ENCODE results near the gene SPRY1.
A peak's percentile ranks its signal among the peaks of the same experiment; 100 is the strongest.

Gene SPRY1

DNA sequence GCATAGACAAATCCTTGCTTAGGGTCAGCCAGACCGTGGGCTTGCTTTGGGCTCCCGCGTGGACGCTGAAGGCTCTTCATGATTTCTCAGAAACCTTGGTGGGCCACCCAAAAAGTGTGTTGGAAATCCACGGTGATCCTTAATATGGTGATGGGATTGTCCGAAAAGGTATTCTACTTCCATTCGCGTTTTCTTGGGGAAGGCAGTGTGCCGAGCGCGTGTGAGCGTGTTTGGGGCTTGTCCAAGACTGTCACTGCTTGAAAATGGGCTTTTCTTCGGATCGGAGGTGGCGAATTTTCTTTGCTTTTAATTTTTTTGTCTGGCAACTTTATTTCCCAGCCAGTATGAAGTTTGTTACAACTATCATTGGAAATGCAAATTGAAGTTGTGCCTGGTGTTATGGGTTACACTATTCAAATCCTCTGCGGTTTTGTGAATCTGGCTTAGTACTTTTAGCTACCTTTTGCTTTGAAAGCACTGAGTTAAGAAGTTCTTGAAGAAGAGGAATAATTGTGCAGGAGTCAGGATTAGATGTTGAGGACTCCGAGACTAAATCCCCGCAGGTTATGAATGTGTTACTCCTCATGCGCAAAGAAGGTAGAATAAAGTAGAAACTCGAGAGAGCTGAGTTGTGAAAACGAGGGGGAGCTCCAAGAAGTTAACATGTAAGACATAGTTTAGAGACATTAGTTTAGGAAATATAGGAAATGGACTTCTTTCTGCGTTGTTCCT, 3.2 kb downstream of the SPRY1 start:
- no peak for DNase-seq (ENCODE audit: low read depth in 1 of 2, low spot score in 1 of 2)
- Histone ChIP-seq H3K4me3 (replicated peaks; ENCODE audit: insufficient read depth, low read length) (peak overlapping the region; percentile 88), H3K27me3 (ENCODE audit: insufficient read depth, poor library complexity, severe bottlenecking) (no peaks in the 10 kb centered on the region), H3K27ac (replicated peaks) (peak overlapping the region; percentile 91)
- no peak for TF ChIP-seq GABPA (IDR thresholded peaks at IDR 0.05; ENCODE audit: low read depth)
- no peak for TF ChIP-seq CTCF (IDR thresholded peaks at IDR 0.05; ENCODE audit: insufficient read depth, low read length)

DNA sequence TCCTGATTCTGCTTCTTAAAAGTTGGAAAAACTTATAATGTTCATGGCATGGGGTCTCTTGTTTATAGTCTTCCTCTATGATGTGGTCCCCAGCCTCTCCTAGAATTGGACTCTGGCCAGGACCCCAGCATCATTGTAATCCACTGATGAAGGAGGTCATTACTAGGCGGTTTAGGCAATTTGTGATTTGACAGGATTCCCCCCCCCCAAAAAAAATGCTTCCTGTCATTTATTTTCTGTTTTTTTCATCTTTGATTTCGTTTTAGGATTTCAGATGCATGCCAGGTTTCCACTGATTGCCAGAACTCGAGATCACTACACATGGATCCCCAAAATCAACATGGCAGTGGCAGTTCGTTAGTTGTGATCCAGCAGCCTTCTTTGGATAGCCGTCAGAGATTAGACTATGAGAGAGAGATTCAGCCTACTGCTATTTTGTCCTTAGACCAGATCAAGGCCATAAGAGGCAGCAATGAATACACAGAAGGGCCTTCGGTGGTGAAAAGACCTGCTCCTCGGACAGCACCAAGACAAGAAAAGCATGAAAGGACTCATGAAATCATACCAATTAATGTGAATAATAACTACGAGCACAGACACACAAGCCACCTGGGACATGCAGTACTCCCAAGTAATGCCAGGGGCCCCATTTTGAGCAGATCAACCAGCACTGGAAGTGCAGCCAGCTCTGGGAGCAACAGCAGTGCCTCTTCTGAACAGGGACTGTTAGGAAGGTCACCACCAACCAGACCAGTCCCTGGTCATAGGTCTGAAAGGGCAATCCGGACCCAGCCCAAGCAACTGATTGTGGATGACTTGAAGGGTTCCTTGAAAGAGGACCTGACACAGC, 4.9 kb downstream of the SPRY1 start:
- DNase-seq (ENCODE audit: low read depth in 1 of 2, low spot score in 1 of 2), result no peak
- no peak overlapping the region for H3K27ac ChIP-seq (replicated peaks)
- TF ChIP-seq, protein P1, sequence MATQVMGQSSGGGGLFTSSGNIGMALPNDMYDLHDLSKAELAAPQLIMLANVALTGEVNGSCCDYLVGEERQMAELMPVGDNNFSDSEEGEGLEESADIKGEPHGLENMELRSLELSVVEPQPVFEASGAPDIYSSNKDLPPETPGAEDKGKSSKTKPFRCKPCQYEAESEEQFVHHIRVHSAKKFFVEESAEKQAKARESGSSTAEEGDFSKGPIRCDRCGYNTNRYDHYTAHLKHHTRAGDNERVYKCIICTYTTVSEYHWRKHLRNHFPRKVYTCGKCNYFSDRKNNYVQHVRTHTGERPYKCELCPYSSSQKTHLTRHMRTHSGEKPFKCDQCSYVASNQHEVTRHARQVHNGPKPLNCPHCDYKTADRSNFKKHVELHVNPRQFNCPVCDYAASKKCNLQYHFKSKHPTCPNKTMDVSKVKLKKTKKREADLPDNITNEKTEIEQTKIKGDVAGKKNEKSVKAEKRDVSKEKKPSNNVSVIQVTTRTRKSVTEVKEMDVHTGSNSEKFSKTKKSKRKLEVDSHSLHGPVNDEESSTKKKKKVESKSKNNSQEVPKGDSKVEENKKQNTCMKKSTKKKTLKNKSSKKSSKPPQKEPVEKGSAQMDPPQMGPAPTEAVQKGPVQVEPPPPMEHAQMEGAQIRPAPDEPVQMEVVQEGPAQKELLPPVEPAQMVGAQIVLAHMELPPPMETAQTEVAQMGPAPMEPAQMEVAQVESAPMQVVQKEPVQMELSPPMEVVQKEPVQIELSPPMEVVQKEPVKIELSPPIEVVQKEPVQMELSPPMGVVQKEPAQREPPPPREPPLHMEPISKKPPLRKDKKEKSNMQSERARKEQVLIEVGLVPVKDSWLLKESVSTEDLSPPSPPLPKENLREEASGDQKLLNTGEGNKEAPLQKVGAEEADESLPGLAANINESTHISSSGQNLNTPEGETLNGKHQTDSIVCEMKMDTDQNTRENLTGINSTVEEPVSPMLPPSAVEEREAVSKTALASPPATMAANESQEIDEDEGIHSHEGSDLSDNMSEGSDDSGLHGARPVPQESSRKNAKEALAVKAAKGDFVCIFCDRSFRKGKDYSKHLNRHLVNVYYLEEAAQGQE (IDR thresholded peaks at IDR 0.05; ENCODE audit: insufficient replicate concordance, low read depth), result no peak
- TF ChIP-seq POLR2AphosphoS5 (IDR thresholded peaks at IDR 0.05; ENCODE audit: low read depth) (no peak), GABPA (IDR thresholded peaks at IDR 0.05; ENCODE audit: low read depth) (no peak), SPI1 (IDR thresholded peaks at IDR 0.05; ENCODE audit: borderline replicate concordance, low read depth) (no peak), CTCF (IDR thresholded peaks at IDR 0.05; ENCODE audit: insufficient read depth, low read length) (no peak)
- no peak overlapping the region for H3K4me3 ChIP-seq (replicated peaks; ENCODE audit: insufficient read depth, low read length)
- H3K27me3 ChIP-seq (ENCODE audit: insufficient read depth, poor library complexity, severe bottlenecking), result no peaks in the 10 kb centered on the region

DNA sequence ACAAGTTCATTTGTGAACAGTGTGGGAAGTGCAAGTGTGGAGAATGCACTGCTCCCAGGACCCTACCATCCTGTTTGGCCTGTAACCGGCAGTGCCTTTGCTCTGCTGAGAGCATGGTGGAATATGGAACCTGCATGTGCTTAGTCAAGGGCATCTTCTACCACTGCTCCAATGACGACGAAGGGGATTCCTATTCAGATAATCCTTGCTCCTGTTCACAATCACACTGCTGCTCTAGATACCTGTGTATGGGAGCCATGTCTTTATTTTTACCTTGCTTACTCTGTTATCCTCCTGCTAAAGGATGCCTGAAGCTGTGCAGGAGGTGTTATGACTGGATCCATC, 5.5 kb downstream of the SPRY1 start:
- Histone ChIP-seq H3K27ac (replicated peaks) (no peak overlapping the region), H3K4me3 (replicated peaks; ENCODE audit: insufficient read depth, low read length) (no peak overlapping the region), H3K27me3 (ENCODE audit: insufficient read depth, poor library complexity, severe bottlenecking) (no peaks in the 10 kb centered on the region)
- no peak for DNase-seq (ENCODE audit: low read depth in 1 of 2, low spot score in 1 of 2)
- no peak for TF ChIP-seq POLR2AphosphoS5 (IDR thresholded peaks at IDR 0.05; ENCODE audit: low read depth)
- TF ChIP-seq SPI1 (IDR thresholded peaks at IDR 0.05; ENCODE audit: borderline replicate concordance, low read depth), result no peak
- no peak for TF ChIP-seq GABPA (IDR thresholded peaks at IDR 0.05; ENCODE audit: low read depth)
- TF ChIP-seq, protein P1 (IDR thresholded peaks at IDR 0.05; ENCODE audit: insufficient replicate concordance, low read depth), result no peak
- no peak for TF ChIP-seq CTCF (IDR thresholded peaks at IDR 0.05; ENCODE audit: insufficient read depth, low read length)
